Measurements from ENCODE around the gene ULK4. TPM values are rescaled to one million over a fixed set of nuclear protein-coding genes. Genes with fewer than 3 reads are reported as not detected.

ULK4 gene
- total RNA-seq, 1 experiment from 2014 or later = 6.3 TPM

DNA sequence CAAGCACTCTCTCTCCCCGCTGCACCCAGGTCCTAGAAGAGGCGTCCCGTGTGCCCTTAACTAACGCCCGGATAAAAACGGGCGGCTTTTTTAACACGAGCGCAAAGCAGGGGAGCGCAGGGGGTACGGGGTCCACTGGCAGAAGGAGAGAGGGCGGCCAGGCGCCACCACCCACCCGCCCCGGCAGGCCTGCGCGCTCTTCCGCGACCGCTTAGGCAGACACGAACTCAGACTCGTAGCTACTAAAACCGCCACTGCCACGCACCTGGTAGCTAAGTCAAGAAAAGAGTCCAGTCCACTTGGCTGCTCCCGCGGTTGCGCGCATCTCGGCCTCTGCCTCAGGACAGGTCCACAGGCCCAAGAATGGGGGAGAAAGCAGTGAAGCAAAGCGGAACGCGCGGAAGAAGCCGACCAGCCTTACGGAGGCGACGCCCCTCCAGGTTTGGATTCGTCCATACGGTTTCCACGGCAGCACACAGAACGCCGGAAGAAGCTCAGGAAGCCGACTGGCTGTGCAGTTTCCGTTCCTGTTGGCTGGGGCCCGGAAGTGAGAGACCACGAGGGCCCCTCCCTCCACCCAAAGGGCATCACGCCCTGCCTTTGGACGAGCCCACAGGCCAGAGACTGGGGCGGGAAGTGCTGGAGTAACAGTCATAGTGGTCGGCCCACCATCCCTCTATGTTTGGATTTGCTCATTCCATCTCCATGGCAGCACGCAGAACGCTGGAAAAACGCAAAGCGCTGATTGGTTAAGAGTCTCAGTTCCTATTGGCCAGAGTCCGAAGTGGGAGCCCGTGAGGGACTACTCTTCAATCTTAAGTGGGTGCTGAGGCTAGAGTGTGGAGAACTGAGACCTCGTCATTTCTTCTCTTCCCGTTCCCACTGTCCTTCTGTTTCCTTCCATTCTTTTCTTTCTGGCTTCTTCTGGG is at the start of gene ULK4 (continued):
- no peak for TF ChIP-seq ZNF274 (IDR thresholded peaks at IDR 0.05; ENCODE audit: low read depth, low read length)
- TF ChIP-seq, protein P1, sequence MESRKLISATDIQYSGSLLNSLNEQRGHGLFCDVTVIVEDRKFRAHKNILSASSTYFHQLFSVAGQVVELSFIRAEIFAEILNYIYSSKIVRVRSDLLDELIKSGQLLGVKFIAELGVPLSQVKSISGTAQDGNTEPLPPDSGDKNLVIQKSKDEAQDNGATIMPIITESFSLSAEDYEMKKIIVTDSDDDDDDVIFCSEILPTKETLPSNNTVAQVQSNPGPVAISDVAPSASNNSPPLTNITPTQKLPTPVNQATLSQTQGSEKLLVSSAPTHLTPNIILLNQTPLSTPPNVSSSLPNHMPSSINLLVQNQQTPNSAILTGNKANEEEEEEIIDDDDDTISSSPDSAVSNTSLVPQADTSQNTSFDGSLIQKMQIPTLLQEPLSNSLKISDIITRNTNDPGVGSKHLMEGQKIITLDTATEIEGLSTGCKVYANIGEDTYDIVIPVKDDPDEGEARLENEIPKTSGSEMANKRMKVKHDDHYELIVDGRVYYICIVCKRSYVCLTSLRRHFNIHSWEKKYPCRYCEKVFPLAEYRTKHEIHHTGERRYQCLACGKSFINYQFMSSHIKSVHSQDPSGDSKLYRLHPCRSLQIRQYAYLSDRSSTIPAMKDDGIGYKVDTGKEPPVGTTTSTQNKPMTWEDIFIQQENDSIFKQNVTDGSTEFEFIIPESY (IDR thresholded peaks at IDR 0.05; ENCODE audit: extremely low read depth, insufficient replicate concordance, low read length) = no peak

- no TSS peak for BruUV-seq (replicated peaks)
- ChIA-PET POLR2A (no interaction called here), RAD21 (ENCODE audit: low non-redundant PET in 1 of 2, low total read pairs in 2 of 2, uncharacterized antibody in 2 of 2, unreplicated experiment in 2 of 2) (no interaction called here), CTCF (no interaction called here)
- Histone ChIP-seq H3K27ac (ENCODE audit: low read depth, low read length) (no peak overlapping the region), H3K4me2 (ENCODE audit: low read length) (no peak overlapping the region), H4K20me1 (ENCODE audit: insufficient read depth) (no peaks in the 10 kb centered on the region), H3K9ac (ENCODE audit: low read length) (no peak overlapping the region), H3K9me2 (ENCODE audit: insufficient read depth) (no peaks in the 10 kb centered on the region), H3K36me3 (ENCODE audit: control insufficient read depth in 1 of 2, insufficient read depth in 2 of 2, low read length in 2 of 2) (no peaks in the 10 kb centered on the region), H3K9me3 (ENCODE audit: control insufficient read depth in 1 of 2, insufficient read depth in 1 of 2, low read depth in 1 of 2, low read length in 2 of 2) (no peaks in the 10 kb centered on the region), H3K4me3 (replicated peaks in 1 of 2; ENCODE audit: low read depth in 1 of 2, low read length in 2 of 2) (no peak overlapping the region), H3K79me2 (ENCODE audit: insufficient read depth, low read length) (peaks cover 17% of the 10 kb centered on the region), H3K4me1 (ENCODE audit: control insufficient read depth in 1 of 2, insufficient read depth in 2 of 2, low read length in 2 of 2) (peaks cover 10 to 23% of the 10 kb centered on the region in 2 experiments; a peak in 3 of 4 replicates), H3K27me3 (ENCODE audit: insufficient read depth, low read length) (no peaks in the 10 kb centered on the region), H2AFZ (ENCODE audit: low read depth, low read length, poor library complexity, severe bottlenecking) (no peak overlapping the region)
- intact Hi-C loops (cut with micrococcal nuclease) = loop anchor here (5.0 kb wide), 1 partner anchor 72 kb away; no protein-coding TSS in a partner anchor
- TF ChIP-seq CEBPB (IDR thresholded peaks at IDR 0.05; ENCODE audit: low read depth) (no peak), EZH2 (IDR thresholded peaks at IDR 0.05) (no peak), POLR2AphosphoS5 (IDR thresholded peaks at IDR 0.05; ENCODE audit: low read depth, low read length) (no peak), POLR2A (IDR thresholded peaks at IDR 0.05; ENCODE audit: borderline replicate concordance, extremely low read depth, insufficient read depth, insufficient read length) (no peak), REST (IDR thresholded peaks at IDR 0.05; ENCODE audit: low read depth) (no peak), ZFX (IDR thresholded peaks at IDR 0.05) (no peak), SP1 (IDR thresholded peaks at IDR 0.05; ENCODE audit: low read depth) (no peak), EZH2phosphoT487 (IDR thresholded peaks at IDR 0.05; ENCODE audit: borderline replicate concordance) (no peak), ZNF274 (IDR thresholded peaks at IDR 0.05; ENCODE audit: low read depth, low read length) (no peak), TCF7L2 (IDR thresholded peaks at IDR 0.05; ENCODE audit: borderline replicate concordance, extremely low read depth, insufficient read depth, insufficient read length) (no peak), EGR1 (IDR thresholded peaks at IDR 0.05; ENCODE audit: low read depth) (no peak)
- DNase-seq (ENCODE audit: low read depth, low spot score) = no peak
- no peak for ATAC-seq
Observed at GRCh38 chr3:42010530-42010929, 48.6 kb upstream of the ULK4 start.
